HL-60 (cell line): ENCODE results near the gene IL4I1.

Experiments used
- POLR2AphosphoS5 ChIP-seq: IDR thresholded peaks from 2 replicates; pipeline ENCODE4 v1.6.1; 2012; ENCODE audit warnings: low read depth
- TF ChIP-seq, protein P1 (sequence below): IDR thresholded peaks from one replicate; pipeline ENCODE4 v1.5.1; 2011; ENCODE audit warnings: low read length, control low read depth, inconsistent platforms; ENCODE audit not compliant: insufficient read depth
- TF ChIP-seq, protein P2 (sequence below): IDR thresholded peaks from 2 replicates; pipeline ENCODE4 v1.6.1; 2012; ENCODE audit warnings: low read depth; ENCODE audit not compliant: insufficient replicate concordance

DNA sequence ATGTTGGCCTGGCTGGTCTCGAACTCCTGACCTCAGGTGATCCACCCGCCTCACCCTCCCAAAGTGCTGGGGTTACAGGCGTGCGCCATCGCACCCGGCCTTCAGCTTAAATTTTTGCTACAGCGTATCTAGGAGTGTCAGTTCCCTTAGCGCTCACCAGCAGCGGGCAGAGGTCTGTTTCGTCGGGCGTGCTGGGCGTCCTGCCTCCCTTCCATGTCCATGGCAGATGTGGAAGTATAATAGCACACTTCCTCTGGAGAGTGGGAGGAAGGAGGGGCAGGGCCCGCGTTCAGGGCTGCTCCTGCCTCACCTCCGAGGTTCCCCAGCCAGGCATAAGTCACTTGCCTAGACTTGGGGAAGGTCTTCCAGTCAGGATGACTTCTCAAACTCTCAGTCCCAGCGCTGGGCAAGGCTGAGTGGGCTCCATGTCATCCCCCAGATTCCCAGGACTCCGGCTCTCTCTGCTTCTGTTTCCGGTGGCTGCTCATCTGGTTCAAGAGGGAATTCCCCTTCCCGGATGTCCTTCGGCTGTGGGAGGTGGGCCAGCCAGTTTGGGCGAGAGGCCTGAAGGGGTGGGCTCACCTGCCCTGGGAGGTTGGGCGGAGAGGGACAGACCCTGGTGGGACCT lies 9.5 kb downstream of the IL4I1 start:
- TF ChIP-seq, protein P1, sequence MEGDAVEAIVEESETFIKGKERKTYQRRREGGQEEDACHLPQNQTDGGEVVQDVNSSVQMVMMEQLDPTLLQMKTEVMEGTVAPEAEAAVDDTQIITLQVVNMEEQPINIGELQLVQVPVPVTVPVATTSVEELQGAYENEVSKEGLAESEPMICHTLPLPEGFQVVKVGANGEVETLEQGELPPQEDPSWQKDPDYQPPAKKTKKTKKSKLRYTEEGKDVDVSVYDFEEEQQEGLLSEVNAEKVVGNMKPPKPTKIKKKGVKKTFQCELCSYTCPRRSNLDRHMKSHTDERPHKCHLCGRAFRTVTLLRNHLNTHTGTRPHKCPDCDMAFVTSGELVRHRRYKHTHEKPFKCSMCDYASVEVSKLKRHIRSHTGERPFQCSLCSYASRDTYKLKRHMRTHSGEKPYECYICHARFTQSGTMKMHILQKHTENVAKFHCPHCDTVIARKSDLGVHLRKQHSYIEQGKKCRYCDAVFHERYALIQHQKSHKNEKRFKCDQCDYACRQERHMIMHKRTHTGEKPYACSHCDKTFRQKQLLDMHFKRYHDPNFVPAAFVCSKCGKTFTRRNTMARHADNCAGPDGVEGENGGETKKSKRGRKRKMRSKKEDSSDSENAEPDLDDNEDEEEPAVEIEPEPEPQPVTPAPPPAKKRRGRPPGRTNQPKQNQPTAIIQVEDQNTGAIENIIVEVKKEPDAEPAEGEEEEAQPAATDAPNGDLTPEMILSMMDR, result no peak
- no peak for TF ChIP-seq POLR2AphosphoS5
- TF ChIP-seq, protein P2, sequence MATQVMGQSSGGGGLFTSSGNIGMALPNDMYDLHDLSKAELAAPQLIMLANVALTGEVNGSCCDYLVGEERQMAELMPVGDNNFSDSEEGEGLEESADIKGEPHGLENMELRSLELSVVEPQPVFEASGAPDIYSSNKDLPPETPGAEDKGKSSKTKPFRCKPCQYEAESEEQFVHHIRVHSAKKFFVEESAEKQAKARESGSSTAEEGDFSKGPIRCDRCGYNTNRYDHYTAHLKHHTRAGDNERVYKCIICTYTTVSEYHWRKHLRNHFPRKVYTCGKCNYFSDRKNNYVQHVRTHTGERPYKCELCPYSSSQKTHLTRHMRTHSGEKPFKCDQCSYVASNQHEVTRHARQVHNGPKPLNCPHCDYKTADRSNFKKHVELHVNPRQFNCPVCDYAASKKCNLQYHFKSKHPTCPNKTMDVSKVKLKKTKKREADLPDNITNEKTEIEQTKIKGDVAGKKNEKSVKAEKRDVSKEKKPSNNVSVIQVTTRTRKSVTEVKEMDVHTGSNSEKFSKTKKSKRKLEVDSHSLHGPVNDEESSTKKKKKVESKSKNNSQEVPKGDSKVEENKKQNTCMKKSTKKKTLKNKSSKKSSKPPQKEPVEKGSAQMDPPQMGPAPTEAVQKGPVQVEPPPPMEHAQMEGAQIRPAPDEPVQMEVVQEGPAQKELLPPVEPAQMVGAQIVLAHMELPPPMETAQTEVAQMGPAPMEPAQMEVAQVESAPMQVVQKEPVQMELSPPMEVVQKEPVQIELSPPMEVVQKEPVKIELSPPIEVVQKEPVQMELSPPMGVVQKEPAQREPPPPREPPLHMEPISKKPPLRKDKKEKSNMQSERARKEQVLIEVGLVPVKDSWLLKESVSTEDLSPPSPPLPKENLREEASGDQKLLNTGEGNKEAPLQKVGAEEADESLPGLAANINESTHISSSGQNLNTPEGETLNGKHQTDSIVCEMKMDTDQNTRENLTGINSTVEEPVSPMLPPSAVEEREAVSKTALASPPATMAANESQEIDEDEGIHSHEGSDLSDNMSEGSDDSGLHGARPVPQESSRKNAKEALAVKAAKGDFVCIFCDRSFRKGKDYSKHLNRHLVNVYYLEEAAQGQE, result no peak
